SJCRH30 (cell line): ENCODE results near the gene PLA2G4F. TPM values are rescaled to one million over a fixed set of nuclear protein-coding genes. Genes with fewer than 3 reads are reported as not detected.
A peak's percentile ranks its signal among the peaks of the same experiment; 100 is the strongest.

Source experiments
- DNase-seq, 2 experiments: peaks; one replicate each; pipeline ENCODE4 v3.0.0-alpha.2; 2015 to 2020
- H3K27ac ChIP-seq: fragments of 250-450 bp; sonication (Bioruptor Pico); 2 replicates; pipeline ENCODE4 v1.5.1; 2020; ENCODE audit warnings: mild to moderate bottlenecking, moderate library complexity
- H3K27me3 ChIP-seq: fragments of 250-450 bp; sonication (Bioruptor Pico); 2 replicates; pipeline ENCODE4 v1.5.1; 2020; ENCODE audit warnings: mild to moderate bottlenecking, moderate library complexity
- H3K36me3 ChIP-seq: fragments of 250-450 bp; sonication (Bioruptor Pico); 2 replicates; pipeline ENCODE4 v1.5.1; 2020; ENCODE audit warnings: mild to moderate bottlenecking, moderate library complexity
- H3K4me1 ChIP-seq: fragments of 250-450 bp; sonication (Bioruptor Pico); 2 replicates; pipeline ENCODE4 v1.5.1; 2020; ENCODE audit warnings: mild to moderate bottlenecking, moderate library complexity
- H3K4me3 ChIP-seq: fragments of 250-450 bp; sonication (Bioruptor Pico); 2 replicates; pipeline ENCODE4 v1.5.1; 2020; ENCODE audit warnings: mild to moderate bottlenecking, moderate library complexity
- H3K9me3 ChIP-seq: fragments of 250-450 bp; sonication (Bioruptor Pico); replicated peaks from 2 replicates; pipeline ENCODE4 v1.5.1; 2020; ENCODE audit warnings: mild to moderate bottlenecking, moderate library complexity
- total RNA-seq: library from RNA; depleted of rRNA; stranded (reverse); fragments of >200 nt; shearing (Covaris generic); gene quantifications from 2 replicates; pipeline ENCODE4 v1.2.3, GENCODE V29; 2014

PLA2G4F gene
- total RNA-seq, 1 experiment from 2014 or later: not detected

- H3K4me3 ChIP-seq: no peak overlapping the region
- H3K4me1 ChIP-seq: peaks cover 6% of the 10 kb centered on the region; the same call in 1 of the 2 replicates
- H3K9me3 ChIP-seq: no peaks in the 10 kb centered on the region
- no peak for DNase-seq
- H3K27me3 ChIP-seq: 0 out of 2 replicates have a peak, but pooled peaks cover 2% of the 10 kb centered on the region
- H3K27ac ChIP-seq: no peak overlapping the region
- H3K36me3 ChIP-seq: no peaks in the 10 kb centered on the region
These were observed 9.6 kb downstream of the PLA2G4F start for GRCh38 chr15:42146551-42147430.

- DNase-seq: no peak
- Histone ChIP-seq H3K27me3 (0 out of 2 replicates have a peak, but pooled peaks cover 2% of the 10 kb centered on the region), H3K4me1 (no peaks in the 10 kb centered on the region), H3K36me3 (no peaks in the 10 kb centered on the region), H3K27ac (no peak overlapping the region), H3K9me3 (no peaks in the 10 kb centered on the region), H3K4me3 (no peak overlapping the region)
These were observed 10.6 kb downstream of the PLA2G4F start for GRCh38 chr15:42145546-42146455.

GRCh38 chr15:42144841-42145375, 11.5 kb downstream of the PLA2G4F start:
- no peak overlapping the region for H3K27ac ChIP-seq
- no peak overlapping the region for H3K4me3 ChIP-seq
- 0 out of 2 replicates have a peak, but pooled peaks cover 2% of the 10 kb centered on the region for H3K27me3 ChIP-seq
- no peaks in the 10 kb centered on the region for H3K36me3 ChIP-seq
- DNase-seq: no peak
- H3K9me3 ChIP-seq: no peaks in the 10 kb centered on the region
- no peaks in the 10 kb centered on the region for H3K4me1 ChIP-seq

GRCh38 chr15:42143866-42144625, 12.4 kb downstream of the PLA2G4F start:
- Histone ChIP-seq H3K36me3 (no peaks in the 10 kb centered on the region), H3K27me3 (0 out of 2 replicates have a peak, but pooled peaks cover 2% of the 10 kb centered on the region), H3K4me3 (no peak overlapping the region), H3K9me3 (no peaks in the 10 kb centered on the region), H3K27ac (no peak overlapping the region), H3K4me1 (no peaks in the 10 kb centered on the region)
- no peak for DNase-seq

- DNase-seq: no peak
- H3K36me3 ChIP-seq: no peaks in the 10 kb centered on the region
- H3K27ac ChIP-seq: no peak overlapping the region
- H3K27me3 ChIP-seq: 0 out of 2 replicates have a peak, but pooled peaks cover 2% of the 10 kb centered on the region
- no peak overlapping the region for H3K4me3 ChIP-seq
- H3K4me1 ChIP-seq: no peaks in the 10 kb centered on the region
- no peaks in the 10 kb centered on the region for H3K9me3 ChIP-seq
These were observed 13.1 kb downstream of the PLA2G4F start for GRCh38 chr15:42143356-42143755.

- Histone ChIP-seq H3K9me3 (no peaks in the 10 kb centered on the region), H3K4me1 (no peaks in the 10 kb centered on the region), H3K4me3 (no peak overlapping the region), H3K36me3 (no peaks in the 10 kb centered on the region), H3K27ac (no peak overlapping the region), H3K27me3 (no peaks in the 10 kb centered on the region)
- DNase-seq: no peak
These were observed 14.4 kb downstream of the PLA2G4F start for GRCh38 chr15:42141795-42142667.

- Histone ChIP-seq H3K4me1 (no peaks in the 10 kb centered on the region), H3K27ac (no peak overlapping the region), H3K9me3 (no peaks in the 10 kb centered on the region), H3K4me3 (no peak overlapping the region), H3K36me3 (no peaks in the 10 kb centered on the region), H3K27me3 (no peaks in the 10 kb centered on the region)
- no peak for DNase-seq
These were observed 15.2 kb downstream of the PLA2G4F start for GRCh38 chr15:42141246-42141645.

GRCh38 chr15:42140383-42141070, 15.9 kb downstream of the PLA2G4F start:
- Histone ChIP-seq H3K27me3 (no peaks in the 10 kb centered on the region), H3K9me3 (no peaks in the 10 kb centered on the region), H3K27ac (no peak overlapping the region), H3K36me3 (no peaks in the 10 kb centered on the region), H3K4me3 (no peak overlapping the region), H3K4me1 (no peaks in the 10 kb centered on the region)
- DNase-seq: no peak

GRCh38 chr15:42139596-42139995, 16.8 kb downstream of the PLA2G4F start:
- Histone ChIP-seq H3K27ac (no peak overlapping the region), H3K27me3 (no peaks in the 10 kb centered on the region), H3K36me3 (no peaks in the 10 kb centered on the region), H3K4me1 (no peaks in the 10 kb centered on the region), H3K9me3 (no peaks in the 10 kb centered on the region), H3K4me3 (no peak overlapping the region)
- DNase-seq: no peak

GRCh38 chr15:42138968-42139386, 17.5 kb downstream of the PLA2G4F start:
- Histone ChIP-seq H3K9me3 (no peaks in the 10 kb centered on the region), H3K27ac (no peak overlapping the region), H3K4me3 (no peak overlapping the region), H3K4me1 (no peaks in the 10 kb centered on the region), H3K27me3 (no peaks in the 10 kb centered on the region), H3K36me3 (no peaks in the 10 kb centered on the region)
- DNase-seq: no peak

- Histone ChIP-seq H3K36me3 (no peaks in the 10 kb centered on the region), H3K4me3 (no peak overlapping the region), H3K9me3 (no peaks in the 10 kb centered on the region), H3K27me3 (no peaks in the 10 kb centered on the region), H3K27ac (no peak overlapping the region), H3K4me1 (no peaks in the 10 kb centered on the region)
- DNase-seq: no peak
These were observed 18.0 kb downstream of the PLA2G4F start for GRCh38 chr15:42138411-42138810.

- Histone ChIP-seq H3K27me3 (no peaks in the 10 kb centered on the region), H3K36me3 (no peaks in the 10 kb centered on the region), H3K4me1 (no peaks in the 10 kb centered on the region), H3K9me3 (no peaks in the 10 kb centered on the region), H3K4me3 (no peak overlapping the region), H3K27ac (no peak overlapping the region)
- DNase-seq: peak; percentile 33 to 77
These were observed 18.8 kb downstream of the PLA2G4F start for GRCh38 chr15:42137461-42138261.
